GM18498 (cell line): ENCODE data around the gene TRIO.
A peak's percentile ranks its signal among the peaks of the same experiment; 100 is the strongest.

ENCODE experiments used
- ATAC-seq: cut with Tn5 transposase; IDR thresholded peaks from one replicate; pipeline ENCODE4 v1.9.1; 2021; ENCODE audit warnings: mild to moderate bottlenecking, moderate library complexity; ENCODE audit not compliant: unreplicated experiment

The TRIO gene

DNA sequence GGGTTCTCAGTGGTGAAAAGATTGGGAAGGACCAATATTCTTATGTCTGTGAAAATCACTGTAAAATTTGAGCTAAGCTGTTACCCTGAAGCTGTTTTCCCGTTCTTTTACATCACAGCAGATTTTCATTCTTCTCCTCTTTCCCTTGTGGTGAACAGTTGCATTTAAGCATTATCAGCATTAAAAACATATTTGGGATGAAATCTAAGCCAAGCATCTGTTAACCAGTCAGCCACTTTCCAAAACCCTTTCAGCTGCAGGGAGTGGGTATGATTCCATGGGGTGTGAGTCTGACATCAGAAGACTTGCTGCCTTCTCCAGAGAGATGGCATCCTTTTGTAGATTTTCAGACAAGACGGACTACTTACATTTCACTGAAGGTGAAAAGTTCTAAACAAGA lies 97.2 kb downstream of the TRIO start:
- no peak for ATAC-seq

DNA sequence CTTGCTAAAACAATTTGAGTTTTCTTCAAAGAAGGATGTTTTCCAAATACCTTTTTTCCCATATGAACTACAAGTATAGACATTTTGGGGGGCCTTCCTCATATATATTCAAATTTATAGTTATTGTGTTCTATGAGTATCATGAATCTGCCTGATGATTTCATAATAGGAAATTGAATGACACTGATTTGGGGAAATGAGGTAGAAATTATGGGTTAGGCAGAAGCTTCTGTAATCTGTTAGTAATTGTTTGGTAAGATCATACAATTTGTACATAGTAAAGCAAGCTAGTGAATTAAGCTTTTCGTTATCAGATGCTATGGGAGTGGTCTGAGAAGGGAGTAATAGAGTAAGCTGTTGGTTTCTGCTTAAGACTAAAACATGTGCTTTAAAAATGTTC lies 98.0 kb downstream of the TRIO start:
- no peak for ATAC-seq

- ATAC-seq, result no peak
Measured at GRCh38 chr5:14242447-14242846, 99.3 kb downstream of the TRIO start.

GRCh38 chr5:14242871-14243383 lies 99.8 kb downstream of the TRIO start:
- no peak for ATAC-seq

DNA sequence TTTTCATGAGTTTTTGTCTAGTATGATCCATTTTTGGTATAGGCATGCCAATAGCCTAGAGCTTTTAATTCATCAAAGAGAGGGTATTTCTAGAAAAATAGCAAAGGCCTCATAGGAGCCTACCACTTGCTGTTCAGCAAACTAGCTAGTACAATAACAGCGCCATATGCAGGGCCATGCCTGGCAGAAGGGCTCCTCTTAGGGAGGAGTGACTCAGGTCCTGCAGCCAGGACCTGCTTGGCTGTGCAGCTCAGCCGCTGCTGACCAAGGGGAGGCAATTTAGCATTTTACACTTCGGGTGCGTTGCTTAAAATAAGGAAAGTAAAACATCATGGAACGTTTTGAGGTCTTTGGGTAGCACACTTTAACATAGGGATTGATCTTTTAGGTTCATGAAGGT lies 100.6 kb downstream of the TRIO start:
- no peak for ATAC-seq

- ATAC-seq, result peak; percentile 17
Measured at GRCh38 chr5:14244721-14245120, 101.6 kb downstream of the TRIO start.

- ATAC-seq, result peak; percentile 57
Measured at GRCh38 chr5:14245132-14245925, 102.2 kb downstream of the TRIO start.

DNA sequence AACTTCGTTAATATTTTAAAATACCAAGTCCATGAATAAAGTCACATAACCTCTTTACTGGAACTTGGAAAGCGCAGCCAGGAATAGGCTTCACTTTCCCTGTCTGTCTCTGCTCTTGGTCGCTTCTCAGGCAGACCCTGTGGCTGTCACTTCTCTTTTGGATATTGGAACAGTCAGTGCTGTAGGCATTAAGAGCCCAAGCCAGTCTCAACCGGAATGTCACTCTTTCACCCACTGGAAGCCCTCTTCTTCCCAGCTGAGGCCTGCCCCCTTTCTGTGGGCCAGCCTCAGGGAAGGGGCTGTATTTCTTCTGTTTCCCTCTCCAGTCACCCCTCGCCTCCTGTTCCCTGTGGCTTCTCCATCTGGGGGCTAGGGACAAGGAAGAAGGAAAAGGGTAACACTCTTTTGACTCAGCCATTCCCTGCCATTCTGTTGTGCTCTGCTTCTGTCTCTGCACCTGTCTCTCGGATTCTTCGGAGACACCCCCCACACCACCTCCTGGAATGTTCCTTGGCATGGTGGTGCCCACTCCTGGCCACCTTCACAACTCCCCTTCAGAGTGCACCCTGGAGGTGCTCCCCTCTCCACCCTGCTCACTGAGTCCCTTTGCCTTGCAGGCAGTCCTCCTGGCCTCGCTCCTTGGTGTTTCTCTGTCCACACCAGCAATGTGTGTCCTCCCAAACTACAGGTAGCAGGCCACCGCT lies 103.4 kb downstream of the TRIO start:
- no peak for ATAC-seq

- no peak for ATAC-seq
Measured at GRCh38 chr5:14247054-14247386, 103.9 kb downstream of the TRIO start.

DNA sequence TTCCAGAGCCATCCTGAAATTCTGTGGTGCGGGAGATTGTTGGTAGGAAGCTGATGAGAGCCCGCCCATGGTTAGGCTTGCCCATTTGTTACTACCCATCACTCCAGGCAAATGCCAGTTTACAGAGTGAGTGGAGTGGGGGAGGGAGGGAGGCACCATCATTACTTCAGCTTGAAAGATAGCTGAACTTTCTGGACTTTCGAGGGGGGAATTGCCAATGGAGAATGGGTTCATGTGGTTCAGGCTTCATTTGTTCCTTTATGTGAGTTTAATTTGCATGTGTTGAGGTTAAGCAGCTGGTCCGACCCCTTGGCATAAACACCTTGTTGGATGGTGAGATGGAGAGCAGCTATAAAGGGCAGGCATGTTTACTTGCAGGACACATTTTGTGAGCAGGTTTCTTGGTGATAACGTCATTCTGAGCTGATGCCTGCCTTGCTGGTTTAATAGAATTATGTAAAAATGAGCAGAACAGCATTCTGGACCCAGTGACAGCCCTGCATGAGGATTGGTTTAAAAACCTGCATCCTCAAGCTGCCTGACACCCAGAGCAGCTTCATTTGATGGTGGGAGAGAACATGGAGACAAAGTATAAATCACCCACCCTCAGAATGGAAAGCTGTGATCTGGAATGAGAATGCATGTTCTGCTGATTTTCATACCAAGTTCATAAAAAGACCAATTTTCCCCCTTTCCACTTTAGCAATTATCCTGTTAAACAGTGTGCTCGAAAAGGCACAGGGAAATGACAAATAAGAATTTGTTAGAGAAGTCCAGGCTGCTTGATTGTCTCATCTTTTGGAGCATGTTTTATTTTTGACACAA lies 106.3 kb downstream of the TRIO start:
- ATAC-seq, result no peak

DNA sequence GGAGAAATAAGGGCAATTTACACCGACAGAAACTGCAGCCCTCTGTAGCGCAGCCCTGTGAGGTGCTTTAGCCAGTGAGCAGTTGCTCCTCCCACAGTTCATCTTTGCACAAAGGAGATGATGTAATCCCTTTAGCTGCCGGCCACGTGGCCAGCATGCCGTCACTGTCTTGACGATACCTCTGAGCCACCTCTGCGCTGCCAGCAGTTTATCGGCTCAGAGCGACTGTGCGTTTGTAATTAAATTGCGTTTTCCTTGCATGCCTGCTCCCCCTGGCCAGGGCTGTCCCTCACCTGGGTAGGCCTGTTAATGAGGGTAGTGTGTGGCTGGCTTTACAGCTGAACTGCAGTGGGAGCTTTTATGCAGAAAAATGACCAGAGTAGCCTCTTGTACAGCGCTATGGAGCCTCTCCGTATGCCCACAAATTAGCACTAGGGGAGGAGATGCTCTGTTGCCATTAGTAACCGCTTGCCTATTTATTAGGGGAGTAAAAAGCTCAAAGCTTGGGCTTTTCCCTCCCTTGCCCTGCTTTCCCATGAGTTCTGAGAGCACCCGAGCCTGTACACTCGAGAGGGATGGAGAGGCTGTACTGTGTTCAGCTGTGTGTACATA lies 107.0 kb downstream of the TRIO start:
- peak; percentile 16 for ATAC-seq

GRCh38 chr5:14250748-14251701 lies 107.9 kb downstream of the TRIO start:
- peak; percentile 42 for ATAC-seq

GRCh38 chr5:14251733-14252132 lies 108.6 kb downstream of the TRIO start:
- ATAC-seq, result peak; percentile 46

GRCh38 chr5:14252793-14253192 lies 109.7 kb downstream of the TRIO start:
- no peak for ATAC-seq

GRCh38 chr5:14254686-14255085 lies 111.5 kb downstream of the TRIO start:
- no peak for ATAC-seq

DNA sequence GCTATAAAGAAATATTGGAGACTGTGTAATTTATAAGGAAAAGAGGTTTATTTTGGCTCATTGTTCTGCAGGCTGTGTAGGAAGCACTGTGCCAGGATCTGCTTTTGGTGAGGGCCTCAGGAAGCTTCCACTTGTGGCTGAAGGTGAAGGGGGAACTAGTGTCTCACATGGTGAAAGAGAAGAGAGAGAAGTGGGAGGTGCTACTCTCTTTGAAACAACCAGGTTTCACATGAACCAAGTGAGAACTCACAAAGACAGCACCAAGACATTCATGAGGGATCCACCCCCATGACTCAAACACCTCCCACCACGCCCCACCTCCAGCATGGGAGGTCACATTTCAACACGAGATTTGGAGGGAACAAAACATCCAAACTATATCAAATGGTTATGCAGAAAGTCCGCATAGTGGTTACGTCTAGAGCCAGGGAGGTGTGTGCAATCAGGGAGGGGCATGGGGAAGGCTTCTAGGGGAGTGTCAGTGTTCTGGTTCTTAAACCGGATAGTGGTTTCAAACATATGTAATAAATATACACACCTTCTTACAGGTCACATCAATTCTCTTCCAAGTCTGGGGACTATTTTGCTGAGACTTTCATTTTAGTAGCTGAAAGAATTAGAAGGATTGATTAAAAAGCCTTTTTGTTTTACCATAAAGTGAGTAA lies 113.0 kb downstream of the TRIO start:
- no peak for ATAC-seq

- ATAC-seq, result no peak
Measured at GRCh38 chr5:14256756-14257393, 113.7 kb downstream of the TRIO start.

DNA sequence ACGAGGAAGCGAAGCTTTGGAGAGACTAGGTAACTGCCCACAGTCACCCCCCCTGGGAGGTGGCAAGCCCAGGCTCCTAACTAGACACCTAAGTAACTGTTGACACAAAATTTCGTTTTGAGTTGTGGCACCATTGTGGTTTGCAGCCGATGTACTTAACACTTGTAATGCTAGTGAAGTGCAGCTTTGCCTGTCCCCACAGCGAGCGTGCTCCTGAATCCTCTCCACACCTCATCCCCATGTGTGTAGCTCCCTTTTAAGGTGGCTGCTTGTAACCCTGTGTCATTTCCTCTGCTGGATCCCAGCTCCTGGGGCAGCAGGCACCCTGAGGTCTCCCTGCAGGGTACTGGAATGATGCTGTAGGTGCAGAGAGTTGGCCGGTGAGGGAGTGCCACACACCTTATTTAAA lies 114.9 kb downstream of the TRIO start:
- ATAC-seq, result peak; percentile 64

DNA sequence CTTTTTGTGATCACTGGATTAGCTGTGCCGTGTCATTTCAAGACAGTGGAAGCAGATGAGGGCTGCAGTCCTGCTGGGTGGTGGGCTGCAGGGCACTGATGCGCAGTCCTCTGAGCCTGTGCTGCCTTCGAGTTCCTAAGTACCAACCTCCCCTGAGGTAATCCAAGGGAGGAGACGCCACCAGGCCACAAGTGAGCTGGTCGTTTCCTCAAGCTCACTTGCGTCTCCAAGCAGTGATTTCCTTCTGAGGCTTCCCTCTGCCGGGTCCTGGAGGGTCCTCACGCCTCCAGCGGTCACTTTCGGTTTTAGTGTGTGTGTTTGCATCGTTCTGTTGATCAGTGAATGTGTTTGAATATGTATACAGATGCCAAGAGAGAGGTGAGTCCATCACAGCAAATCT lies 115.7 kb downstream of the TRIO start:
- peak; percentile 53 for ATAC-seq
